ENCODE data around the gene SEC14L1.

Gene SEC14L1

GRCh38 chr17:77115510-77115909 is 25.3 kb upstream of the SEC14L1 start:
- DNase-seq, result no peak
- Histone ChIP-seq H2AFZ (ENCODE audit: insufficient read depth, low read length, poor library complexity) (no peak overlapping the region), H2BK12ac (ENCODE audit: low read length) (no peak overlapping the region), H3K27ac (ENCODE audit: low read depth, low read length) (no peak overlapping the region), H3K4me2 (ENCODE audit: low read length) (no peak overlapping the region), H4K12ac (ENCODE audit: low read depth, low read length) (no peak overlapping the region), H3K79me2 (ENCODE audit: control insufficient read depth, insufficient read depth, low read length, poor library complexity) (no peaks in the 10 kb centered on the region), H2AK5ac (ENCODE audit: low read length) (no peak overlapping the region), H3K36me3 (ENCODE audit: control insufficient read depth in 1 of 2, insufficient read depth in 2 of 2, low read length in 2 of 2) (no peaks in the 10 kb centered on the region), H4K8ac (ENCODE audit: low read depth, low read length) (no peak overlapping the region), H3K79me1 (ENCODE audit: low read length) (peaks cover 4% of the 10 kb centered on the region), H2BK5ac (ENCODE audit: low read depth, low read length, poor library complexity) (no peak overlapping the region), H3K4me3 (ENCODE audit: low read depth, low read length) (no peak overlapping the region), H3K23ac (ENCODE audit: low read length) (no peak overlapping the region), H3K4me1 (ENCODE audit: control insufficient read depth in 1 of 2, insufficient read depth in 2 of 2, low read length in 2 of 2) (peaks cover 5 to 14% of the 10 kb centered on the region in 2 experiments), H3K27me3 (ENCODE audit: insufficient read depth, low read length) (no peaks in the 10 kb centered on the region), H2BK120ac (ENCODE audit: insufficient read depth, low read length, poor library complexity) (no peak overlapping the region), H3K9ac (ENCODE audit: low read length) (no peak overlapping the region), H3K18ac (ENCODE audit: low read length) (no peak overlapping the region), H3K9me3 (ENCODE audit: insufficient read depth, low read depth, low read length) (peaks cover 3% of the 10 kb centered on the region), H3K4ac (ENCODE audit: low read depth, low read length) (no peak overlapping the region), H4K91ac (ENCODE audit: low read depth, low read length) (no peak overlapping the region), H3K14ac (ENCODE audit: low read length) (no peak overlapping the region)
- WGBS (ENCODE audit: extremely low coverage, insufficient coverage, insufficient read length), result no CpG with 5 or more reads among the region's 2 CpGs

GRCh38 chr17:77115947-77116346 is 24.8 kb upstream of the SEC14L1 start:
- Histone ChIP-seq H3K79me1 (ENCODE audit: low read length) (peaks cover 4% of the 10 kb centered on the region), H3K36me3 (ENCODE audit: control insufficient read depth in 1 of 2, insufficient read depth in 2 of 2, low read length in 2 of 2) (no peaks in the 10 kb centered on the region), H3K4ac (ENCODE audit: low read depth, low read length) (no peak overlapping the region), H3K4me2 (ENCODE audit: low read length) (no peak overlapping the region), H3K9ac (ENCODE audit: low read length) (no peak overlapping the region), H3K14ac (ENCODE audit: low read length) (no peak overlapping the region), H4K91ac (ENCODE audit: low read depth, low read length) (no peak overlapping the region), H2BK5ac (ENCODE audit: low read depth, low read length, poor library complexity) (no peak overlapping the region), H3K4me3 (ENCODE audit: low read depth, low read length) (no peak overlapping the region), H2BK120ac (ENCODE audit: insufficient read depth, low read length, poor library complexity) (no peak overlapping the region), H3K79me2 (ENCODE audit: control insufficient read depth, insufficient read depth, low read length, poor library complexity) (no peaks in the 10 kb centered on the region), H3K27me3 (ENCODE audit: insufficient read depth, low read length) (no peaks in the 10 kb centered on the region), H2AFZ (ENCODE audit: insufficient read depth, low read length, poor library complexity) (no peak overlapping the region), H3K27ac (ENCODE audit: low read depth, low read length) (no peak overlapping the region), H4K8ac (ENCODE audit: low read depth, low read length) (no peak overlapping the region), H3K18ac (ENCODE audit: low read length) (no peak overlapping the region), H3K9me3 (ENCODE audit: insufficient read depth, low read depth, low read length) (peaks cover 3% of the 10 kb centered on the region), H3K23ac (ENCODE audit: low read length) (no peak overlapping the region), H4K12ac (ENCODE audit: low read depth, low read length) (no peak overlapping the region), H2AK5ac (ENCODE audit: low read length) (no peak overlapping the region), H2BK12ac (ENCODE audit: low read length) (no peak overlapping the region), H3K4me1 (ENCODE audit: control insufficient read depth in 1 of 2, insufficient read depth in 2 of 2, low read length in 2 of 2) (peaks cover 5 to 14% of the 10 kb centered on the region in 2 experiments)
- WGBS (ENCODE audit: extremely low coverage, insufficient coverage, insufficient read length), result no CpG with 5 or more reads among the region's 5 CpGs
- no peak for DNase-seq

GRCh38 chr17:77116371-77116860 is 24.4 kb upstream of the SEC14L1 start:
- Histone ChIP-seq H3K4ac (ENCODE audit: low read depth, low read length) (no peak overlapping the region), H2BK5ac (ENCODE audit: low read depth, low read length, poor library complexity) (no peak overlapping the region), H3K27ac (ENCODE audit: low read depth, low read length) (no peak overlapping the region), H3K9me3 (ENCODE audit: insufficient read depth, low read depth, low read length) (peaks cover 3% of the 10 kb centered on the region), H3K36me3 (ENCODE audit: control insufficient read depth in 1 of 2, insufficient read depth in 2 of 2, low read length in 2 of 2) (no peaks in the 10 kb centered on the region), H3K4me3 (ENCODE audit: low read depth, low read length) (no peak overlapping the region), H4K8ac (ENCODE audit: low read depth, low read length) (no peak overlapping the region), H2BK120ac (ENCODE audit: insufficient read depth, low read length, poor library complexity) (no peak overlapping the region), H2AFZ (ENCODE audit: insufficient read depth, low read length, poor library complexity) (no peak overlapping the region), H3K14ac (ENCODE audit: low read length) (no peak overlapping the region), H3K9ac (ENCODE audit: low read length) (no peak overlapping the region), H3K18ac (ENCODE audit: low read length) (no peak overlapping the region), H2BK12ac (ENCODE audit: low read length) (no peak overlapping the region), H3K27me3 (ENCODE audit: insufficient read depth, low read length) (no peaks in the 10 kb centered on the region), H4K91ac (ENCODE audit: low read depth, low read length) (no peak overlapping the region), H3K79me2 (ENCODE audit: control insufficient read depth, insufficient read depth, low read length, poor library complexity) (no peaks in the 10 kb centered on the region), H4K12ac (ENCODE audit: low read depth, low read length) (no peak overlapping the region), H2AK5ac (ENCODE audit: low read length) (no peak overlapping the region), H3K4me1 (ENCODE audit: control insufficient read depth in 1 of 2, insufficient read depth in 2 of 2, low read length in 2 of 2) (peaks cover 5 to 14% of the 10 kb centered on the region in 2 experiments), H3K79me1 (ENCODE audit: low read length) (peaks cover 4% of the 10 kb centered on the region), H3K23ac (ENCODE audit: low read length) (no peak overlapping the region), H3K4me2 (ENCODE audit: low read length) (no peak overlapping the region)
- DNase-seq, result no peak
- no CpG with 5 or more reads among the region's 3 CpGs for WGBS (ENCODE audit: extremely low coverage, insufficient coverage, insufficient read length)

GRCh38 chr17:77117415-77117814 is 23.4 kb upstream of the SEC14L1 start:
- no peak overlapping the region for H3K23ac ChIP-seq (ENCODE audit: low read length)
- H2AK5ac ChIP-seq (ENCODE audit: low read length), result peak overlapping the region; percentile 26
- no peak overlapping the region for H3K4me2 ChIP-seq (ENCODE audit: low read length)
- no peak overlapping the region for H2BK5ac ChIP-seq (ENCODE audit: low read depth, low read length, poor library complexity)
- H3K27ac ChIP-seq (ENCODE audit: low read depth, low read length), result no peak overlapping the region
- peaks cover 8% of the 10 kb centered on the region for H3K79me1 ChIP-seq (ENCODE audit: low read length)
- WGBS (ENCODE audit: extremely low coverage, insufficient coverage, insufficient read length), result no CpG with 5 or more reads among the region's 4 CpGs
- no peak overlapping the region for H3K9ac ChIP-seq (ENCODE audit: low read length)
- no peak overlapping the region for H3K18ac ChIP-seq (ENCODE audit: low read length)
- H3K36me3 ChIP-seq (ENCODE audit: control insufficient read depth in 1 of 2, insufficient read depth in 2 of 2, low read length in 2 of 2), result no peaks in the 10 kb centered on the region
- H3K4me1 ChIP-seq (ENCODE audit: control insufficient read depth in 1 of 2, insufficient read depth in 2 of 2, low read length in 2 of 2), result peaks cover 5 to 17% of the 10 kb centered on the region in 2 experiments
- no peak overlapping the region for H2BK120ac ChIP-seq (ENCODE audit: insufficient read depth, low read length, poor library complexity)
- H3K27me3 ChIP-seq (ENCODE audit: insufficient read depth, low read length), result no peaks in the 10 kb centered on the region
- peak in 1 of 2 donors; percentile 46 for DNase-seq
- no peak overlapping the region for H4K12ac ChIP-seq (ENCODE audit: low read depth, low read length)
- no peak overlapping the region for H3K4me3 ChIP-seq (ENCODE audit: low read depth, low read length)
- H3K79me2 ChIP-seq (ENCODE audit: control insufficient read depth, insufficient read depth, low read length, poor library complexity), result no peaks in the 10 kb centered on the region
- H4K8ac ChIP-seq (ENCODE audit: low read depth, low read length), result no peak overlapping the region
- H2AFZ ChIP-seq (ENCODE audit: insufficient read depth, low read length, poor library complexity), result no peak overlapping the region
- no peak overlapping the region for H3K4ac ChIP-seq (ENCODE audit: low read depth, low read length)
- H3K9me3 ChIP-seq (ENCODE audit: insufficient read depth, low read depth, low read length), result peaks cover 3% of the 10 kb centered on the region
- H4K91ac ChIP-seq (ENCODE audit: low read depth, low read length), result no peak overlapping the region
- peak overlapping the region; percentile 11 for H2BK12ac ChIP-seq (ENCODE audit: low read length)
- no peak overlapping the region for H3K14ac ChIP-seq (ENCODE audit: low read length)

Measured in trophoblast cell (in vitro differentiated cells and primary cell).